NCI-H1694 (cell line): ENCODE results near the gene FOXC2.
"Not testable (repeated sequence)": the region's sequence is repeated elsewhere in the genome, so short reads cannot be mapped to it uniquely, and the experiment has no call there.

Experiments used
- DNase-seq: peaks from one replicate; lab custom pipeline; 2025; lab: John Stamatoyannopoulos, UW

FOXC2 gene

GRCh38 chr16:86573646-86574508 lies 7.2 kb downstream of the FOXC2 start:
- DNase-seq = no peak

DNA sequence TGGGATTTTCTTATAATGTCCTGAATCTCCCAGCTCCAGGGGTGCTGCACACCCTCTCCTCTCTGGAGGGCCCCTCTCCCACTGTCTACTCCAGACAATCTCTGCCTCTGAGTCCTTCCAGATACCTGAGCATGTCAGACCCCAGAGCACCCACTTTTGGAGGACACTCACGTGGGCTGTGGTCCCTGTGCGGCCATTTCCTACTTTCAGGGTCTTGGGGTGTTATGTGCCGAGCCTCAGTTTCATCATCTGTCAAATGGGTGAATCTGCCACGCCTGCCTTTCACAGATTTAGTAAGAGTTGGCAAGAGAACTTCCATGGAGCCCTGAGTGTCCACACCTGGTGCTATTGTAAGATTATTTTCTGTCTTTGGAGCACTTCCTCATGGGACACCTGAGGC lies 8.0 kb downstream of the FOXC2 start:
- no peak for DNase-seq

DNA sequence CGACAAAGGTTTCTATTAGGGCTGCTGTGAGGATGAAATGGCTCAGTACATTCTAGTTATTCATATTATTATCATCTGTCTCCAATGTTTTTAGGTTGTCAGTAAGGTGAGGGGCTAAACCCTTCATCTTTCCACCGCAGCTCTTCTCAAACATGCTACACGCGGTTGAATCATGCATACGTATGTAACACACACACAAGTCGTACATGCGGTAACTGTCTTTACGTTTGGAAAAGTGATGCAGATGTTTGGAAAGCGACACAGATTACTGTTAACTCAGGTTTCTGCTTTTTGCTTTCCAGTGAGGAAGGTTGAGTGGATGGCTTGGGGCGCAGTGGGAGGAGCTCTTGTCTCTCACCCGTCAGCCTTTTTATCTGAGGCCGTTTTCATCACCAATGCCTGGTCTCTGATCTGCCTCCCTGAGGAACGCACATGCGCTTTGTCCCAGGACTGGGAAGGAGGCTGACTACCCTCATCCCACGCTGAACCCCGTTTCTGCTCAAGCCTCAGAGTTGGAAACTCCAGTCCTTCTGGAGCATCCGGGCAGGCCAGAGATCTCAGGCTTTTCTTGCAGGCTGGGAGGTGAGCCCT lies 8.6 kb downstream of the FOXC2 start:
- DNase-seq = no peak

DNA sequence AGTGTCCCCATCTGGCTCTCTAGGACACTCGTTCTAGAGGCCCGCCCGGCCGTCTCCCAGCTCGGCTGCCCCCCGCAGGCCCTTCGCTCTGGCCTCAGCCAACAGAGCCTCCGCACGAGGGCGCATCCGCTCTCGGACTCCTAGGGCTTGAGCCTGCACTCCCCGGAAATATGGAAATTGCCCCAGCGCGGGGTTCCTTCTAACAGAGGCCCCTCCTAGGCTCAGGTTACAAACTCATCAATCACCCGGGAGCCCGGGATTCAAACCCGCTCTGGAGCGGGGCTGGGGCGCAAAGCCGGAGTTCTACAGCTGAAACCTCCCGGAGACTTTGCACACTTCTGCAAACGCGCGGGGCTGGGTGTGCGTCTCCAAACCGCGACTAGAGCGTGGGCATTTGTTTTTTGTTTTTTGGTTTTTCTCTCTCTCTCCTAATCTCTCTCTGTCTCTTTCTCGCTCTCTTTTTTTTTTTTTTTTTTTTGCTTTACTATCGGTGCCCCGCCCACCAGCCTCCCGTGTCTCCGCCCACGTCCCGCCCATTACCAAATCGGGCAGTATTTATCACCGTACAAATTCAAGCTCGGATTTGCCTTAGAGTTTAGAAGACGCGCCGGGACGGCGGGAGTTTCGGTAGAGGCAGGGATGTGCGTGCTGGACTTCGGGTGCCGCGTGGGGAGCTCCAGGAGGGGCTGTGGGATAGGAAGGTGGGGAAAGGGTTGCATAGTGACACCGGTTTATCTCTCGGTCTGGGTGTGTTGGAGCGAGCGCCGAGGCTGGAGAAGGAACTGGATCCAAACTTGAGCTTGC lies 9.3 kb downstream of the FOXC2 start:
- DNase-seq = no peak

DNA sequence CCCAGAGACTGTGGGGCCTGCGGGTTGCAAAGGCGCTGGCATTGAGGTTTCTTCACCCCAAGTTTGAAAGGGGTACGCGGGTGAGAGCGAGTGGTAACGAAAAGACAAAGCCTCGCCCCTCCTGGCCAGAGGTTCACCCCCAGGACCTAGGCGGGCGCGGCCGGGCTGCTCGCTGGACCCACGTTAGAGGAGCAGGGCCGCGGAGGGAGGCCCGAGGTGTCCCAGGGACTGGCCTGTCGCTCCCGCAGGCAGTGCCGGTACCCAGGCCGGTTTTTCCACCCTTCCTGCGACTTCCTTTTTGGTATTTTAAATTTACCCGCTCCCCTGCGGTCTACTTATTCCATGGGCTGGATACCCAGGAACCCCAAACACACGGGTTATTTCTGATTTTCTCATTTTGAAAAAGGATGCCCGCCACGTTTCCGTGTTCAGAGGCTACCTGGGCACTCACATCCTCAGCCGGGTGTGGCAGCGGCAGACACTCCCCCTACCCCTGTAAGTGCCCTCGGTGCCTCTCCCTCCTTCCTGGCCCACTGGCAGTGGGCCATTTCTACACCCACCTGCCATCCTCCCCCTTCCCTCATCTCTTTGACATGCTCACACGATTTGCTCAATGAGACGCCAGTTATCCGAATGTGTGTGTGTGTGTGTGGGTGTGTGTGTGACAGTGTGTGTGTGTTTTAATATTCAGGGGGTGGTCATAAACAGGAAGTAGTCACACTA lies 10.1 kb downstream of the FOXC2 start:
- no peak for DNase-seq

- DNase-seq = no peak
Measured at GRCh38 chr16:86577314-86577971, 10.8 kb downstream of the FOXC2 start.

GRCh38 chr16:86578061-86578599 lies 11.5 kb downstream of the FOXC2 start, which contains the start of gene FOXL1:
TSS of gene FOXL1 (plus strand) at chr16:86578549. CDS start at chr16:86578724, 175 bp downstream.
- no peak for DNase-seq

- no peak for DNase-seq
Measured at GRCh38 chr16:86578611-86579267, 12.1 kb downstream of the FOXC2 start.

- DNase-seq = no peak
Measured at GRCh38 chr16:86579268-86580062, 12.8 kb downstream of the FOXC2 start.

- DNase-seq = no peak
Measured at GRCh38 chr16:86580063-86580790, 13.6 kb downstream of the FOXC2 start.

DNA sequence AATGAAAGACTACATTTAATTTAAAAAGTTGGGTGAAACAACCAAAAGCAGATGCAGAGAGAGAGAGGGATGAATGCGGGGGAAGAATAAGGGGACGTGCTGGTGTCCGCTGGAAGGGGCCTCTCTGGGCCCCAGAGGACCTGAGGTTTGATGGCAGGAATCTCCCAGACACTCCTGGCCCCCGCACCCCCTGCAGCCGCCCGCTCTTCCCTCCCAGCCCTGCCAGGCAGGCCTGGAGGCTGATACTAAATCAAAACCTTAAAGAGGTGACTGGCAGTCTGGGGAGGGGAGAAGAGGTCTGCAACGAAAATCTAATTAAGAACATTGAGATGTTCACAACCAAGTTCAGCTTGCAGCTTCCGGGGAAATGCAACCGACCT lies 14.2 kb downstream of the FOXC2 start:
- DNase-seq = no peak

GRCh38 chr16:86581458-86581857 lies 14.8 kb downstream of the FOXC2 start:
- DNase-seq = no peak

- DNase-seq = no peak
Measured at GRCh38 chr16:86584071-86584685, 17.5 kb downstream of the FOXC2 start.

GRCh38 chr16:86584726-86585721 lies 18.4 kb downstream of the FOXC2 start:
- no peak for DNase-seq

- DNase-seq = no peak
Measured at GRCh38 chr16:86585821-86586611, 19.4 kb downstream of the FOXC2 start.

GRCh38 chr16:86587487-86587886 lies 20.9 kb downstream of the FOXC2 start:
- no peak for DNase-seq

DNA sequence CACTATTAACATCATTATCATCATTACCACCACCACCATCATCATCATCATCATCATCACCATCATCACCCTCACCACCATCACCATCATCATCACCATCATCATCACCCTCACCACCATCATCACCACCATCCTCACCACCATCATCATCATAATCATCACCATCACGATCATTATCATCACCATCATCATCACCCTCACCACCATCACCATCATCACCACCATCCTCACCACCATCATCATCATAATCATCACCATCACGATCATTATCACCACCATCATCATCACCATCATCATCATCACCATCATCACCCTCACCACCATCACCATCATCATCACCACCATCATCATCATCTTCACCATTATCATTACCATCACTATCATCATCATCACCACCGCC lies 21.3 kb downstream of the FOXC2 start:
- DNase-seq = not testable (repeated sequence)
